H9 (cell line): ENCODE results near the gene ALKBH7. TPM values are rescaled to one million over a fixed set of nuclear protein-coding genes. Genes with fewer than 3 reads are reported as not detected.

ENCODE experiments used
- DNase-seq: peaks from one replicate; pipeline ENCODE4 v3.0.0-alpha.2; 2017
- H2AFZ ChIP-seq: one replicate; pipeline ENCODE4 v1.6.1; 2013; ENCODE audit warnings: mild to moderate bottlenecking, low read length, control low read depth, moderate library complexity
- H2AK5ac ChIP-seq: 2 replicates; pipeline ENCODE4 v1.6.1; 2013; ENCODE audit warnings: low read length, control low read depth, mixed read lengths; ENCODE audit not compliant: insufficient read length
- H2BK120ac ChIP-seq: one replicate; pipeline ENCODE4 v1.6.1; 2013; ENCODE audit warnings: low read depth, mild to moderate bottlenecking, low read length, control low read depth, inconsistent platforms; ENCODE audit not compliant: poor library complexity, severe bottlenecking
- H2BK12ac ChIP-seq: 2 replicates; pipeline ENCODE4 v1.6.1; 2013; ENCODE audit warnings: low read length, control low read depth, mixed read lengths, low read depth; ENCODE audit not compliant: insufficient read length
- H2BK15ac ChIP-seq: 2 replicates; pipeline ENCODE4 v1.6.1; 2013; ENCODE audit warnings: low read depth, low read length, control low read depth
- H2BK20ac ChIP-seq: one replicate; pipeline ENCODE4 v1.6.1; 2013; ENCODE audit warnings: low read depth, mild to moderate bottlenecking, low read length, control low read depth, inconsistent platforms; ENCODE audit not compliant: poor library complexity, severe bottlenecking
- H2BK5ac ChIP-seq: 2 replicates; pipeline ENCODE4 v1.6.1; 2013; ENCODE audit warnings: low read length, control low read depth, mixed read lengths; ENCODE audit not compliant: insufficient read length
- H3K14ac ChIP-seq: 2 replicates; pipeline ENCODE4 v1.6.1; 2013; ENCODE audit warnings: low read length, control low read depth; ENCODE audit not compliant: insufficient read depth
- H3K18ac ChIP-seq: 2 replicates; pipeline ENCODE4 v1.6.1; 2013; ENCODE audit warnings: low read depth, mild to moderate bottlenecking, mixed read lengths, low read length, control low read depth; ENCODE audit not compliant: insufficient read length
- H3K23ac ChIP-seq: 2 replicates; pipeline ENCODE4 v1.6.1; 2013; ENCODE audit warnings: low read length, control low read depth, mixed read lengths, low read depth; ENCODE audit not compliant: insufficient read length
- H3K23me2 ChIP-seq: 2 replicates; pipeline ENCODE4 v1.6.1; 2013; ENCODE audit warnings: low read depth, mild to moderate bottlenecking, mixed read lengths, low read length, control low read depth; ENCODE audit not compliant: insufficient read length, poor library complexity, severe bottlenecking
- H3K27ac ChIP-seq: 2 replicates; pipeline ENCODE4 v1.5.1; 2013; ENCODE audit warnings: low read length, control low read depth, mixed read lengths, low read depth; ENCODE audit not compliant: insufficient read length
- H3K27me3 ChIP-seq: 2 replicates; pipeline ENCODE4 v1.6.1; 2013; ENCODE audit warnings: low read length, control low read depth, inconsistent platforms; ENCODE audit not compliant: insufficient read depth
- H3K4ac ChIP-seq: 2 replicates; pipeline ENCODE4 v1.6.1; 2013; ENCODE audit warnings: low read depth, mild to moderate bottlenecking, control low read depth, inconsistent platforms, low read length, moderate library complexity
- H3K4me1 ChIP-seq: 2 replicates; pipeline ENCODE4 v1.6.1; 2013; ENCODE audit warnings: low read length, control low read depth, inconsistent platforms; ENCODE audit not compliant: insufficient read depth
- H3K4me2 ChIP-seq: 2 replicates; pipeline ENCODE4 v1.6.1; 2013; ENCODE audit warnings: low read length, control low read depth, mixed read lengths; ENCODE audit not compliant: insufficient read length, insufficient read depth
- H3K56ac ChIP-seq: 2 replicates; pipeline ENCODE4 v1.6.1; 2013; ENCODE audit warnings: low read depth, mild to moderate bottlenecking, mixed read lengths, low read length, control low read depth; ENCODE audit not compliant: insufficient read length
- H3K79me1 ChIP-seq: 2 replicates; pipeline ENCODE4 v1.6.1; 2013; ENCODE audit warnings: low read depth, mild to moderate bottlenecking, moderate library complexity, low read length, control low read depth, inconsistent platforms; ENCODE audit not compliant: insufficient read depth, poor library complexity, severe bottlenecking
- H3K79me2 ChIP-seq: 2 replicates; pipeline ENCODE4 v1.6.1; 2013; ENCODE audit warnings: low read length, control low read depth, inconsistent platforms; ENCODE audit not compliant: insufficient read depth
- H3K9ac ChIP-seq: 2 replicates; pipeline ENCODE4 v1.6.1; 2013; ENCODE audit warnings: low read length, control low read depth, mixed read lengths; ENCODE audit not compliant: insufficient read length; ENCODE audit errors: extremely low read depth
- H3K9me3 ChIP-seq: one replicate; pipeline ENCODE4 v1.6.1; 2013; ENCODE audit warnings: low read depth, low read length, inconsistent platforms; ENCODE audit not compliant: control insufficient read depth
- H3T11ph ChIP-seq: one replicate; pipeline ENCODE4 v1.6.1; 2013; ENCODE audit warnings: mild to moderate bottlenecking, low read length, control low read depth, inconsistent platforms
- H4K20me1 ChIP-seq: one replicate; pipeline ENCODE4 v1.6.1; 2013; ENCODE audit not compliant: control insufficient read depth, insufficient read length, insufficient read depth
- H4K5ac ChIP-seq: 2 replicates; pipeline ENCODE4 v1.6.1; 2013; ENCODE audit warnings: low read depth, mild to moderate bottlenecking, mixed read lengths, low read length, control low read depth; ENCODE audit not compliant: insufficient read length
- H4K8ac ChIP-seq: replicated peaks from 2 replicates; pipeline ENCODE4 v1.6.1; 2013; ENCODE audit warnings: low read length, control low read depth, mixed read lengths, low read depth; ENCODE audit not compliant: insufficient read length
- H4K91ac ChIP-seq: 2 replicates; pipeline ENCODE4 v1.6.1; 2013; ENCODE audit warnings: low read depth, mild to moderate bottlenecking, moderate library complexity, mixed read lengths, low read length, control low read depth; ENCODE audit not compliant: insufficient read length
- H3K27ac Mint-ChIP-seq, 3 experiments: 2 replicates in 2 of 3; 3 replicates in 1 of 3; pipeline ENCODE4 v1.8.0; 2020 to 2021; ENCODE audit warnings: mixed read lengths in 3 of 3, mild to moderate bottlenecking in 1 of 3, moderate library complexity in 1 of 3
- H3K27me3 Mint-ChIP-seq: 2 replicates; pipeline ENCODE4 v1.8.0; 2021; ENCODE audit warnings: low read depth, mild to moderate bottlenecking, moderate library complexity, mixed read lengths
- H3K36me3 Mint-ChIP-seq, 3 experiments: 2 replicates in 2 of 3; 3 replicates in 1 of 3; pipeline ENCODE4 v1.8.0; 2020 to 2021; ENCODE audit warnings: low read depth in 3 of 3, mixed read lengths in 3 of 3; ENCODE audit not compliant: insufficient read depth in 1 of 3
- H3K4me1 Mint-ChIP-seq, 2 experiments: 2 replicates each; pipeline ENCODE4 v1.8.0; 2020; ENCODE audit warnings: mixed read lengths in 2 of 2
- H3K4me3 Mint-ChIP-seq, 2 experiments: 2 replicates in 1 of 2; 3 replicates in 1 of 2; pipeline ENCODE4 v1.8.0; 2020 to 2021; ENCODE audit warnings: mild to moderate bottlenecking in 2 of 2, mixed read lengths in 2 of 2, moderate library complexity in 1 of 2
- H3K9me3 Mint-ChIP-seq, 2 experiments: 2 replicates in 1 of 2; 3 replicates in 1 of 2; pipeline ENCODE4 v1.8.0; 2020; ENCODE audit warnings: mild to moderate bottlenecking in 2 of 2, mixed read lengths in 2 of 2, moderate library complexity in 1 of 2
- WGBS: extraction: QIAGEN DNeasy Blood & Tissue Kit; methylation state at CpG from one replicate; pipeline ENCODE4 v1.1.7; 2013; ENCODE audit warnings: missing lambda C conversion rate, low lambda C conversion rate, mixed read lengths; ENCODE audit not compliant: insufficient read length; ENCODE audit errors: extremely low coverage; 5-methylcytosine and 5-hydroxymethylcytosine counted together
- total RNA-seq: library from RNA; stranded (reverse); gene quantifications from 2 replicates; pipeline ENCODE4 v1.2.1, GENCODE V29; 2021
- TF ChIP-seq, protein P1 (sequence below): fragments of 200-600 bp; sonication (generic); conservative IDR thresholded peaks from 3 replicates; pipeline ENCODE4 v1.8.0; 2021; ENCODE audit warnings: antibody characterized with exemption, mild to moderate bottlenecking

ALKBH7 gene
- total RNA-seq, 1 experiment from 2014 or later: 85.7 TPM

DNA sequence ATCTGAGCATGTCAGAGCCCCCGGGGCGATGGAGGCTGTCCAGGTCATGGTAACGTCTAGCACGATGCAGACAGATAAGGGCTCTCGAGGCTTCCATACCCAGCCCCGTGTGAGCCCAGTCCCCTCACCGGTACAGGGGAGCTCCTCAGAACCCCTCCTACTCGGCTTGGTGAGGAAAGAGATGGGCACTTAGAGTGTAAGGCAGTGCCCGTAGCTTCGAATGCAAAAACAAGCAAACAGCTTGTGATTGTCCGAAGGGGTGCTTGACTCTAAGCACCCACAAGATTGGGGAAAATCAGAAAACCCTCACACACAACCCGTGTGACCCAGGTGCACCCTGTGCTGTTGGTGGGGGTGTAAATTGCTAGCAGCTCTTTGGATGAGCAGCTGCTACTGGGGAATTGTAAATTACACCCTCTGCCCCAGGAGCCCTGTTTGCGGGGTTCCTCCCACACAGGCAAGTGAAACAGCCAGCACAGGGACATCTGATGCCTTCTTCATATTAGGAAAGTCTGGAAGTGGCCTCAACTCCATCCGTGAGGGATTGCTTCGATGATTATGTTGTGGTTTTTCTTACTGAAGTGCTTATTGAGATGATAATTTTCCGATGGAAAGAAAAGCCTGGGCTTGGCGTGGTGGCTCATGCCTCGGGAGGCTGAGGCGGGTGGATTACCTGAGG lies 4.1 kb downstream of the ALKBH7 start:
- no peak overlapping the region for H3K4me3 Mint-ChIP-seq
- no peaks in the 10 kb centered on the region for H3K79me2 ChIP-seq
- no peaks in the 10 kb centered on the region for H3K27me3 Mint-ChIP-seq
- no CpG with 5 or more reads among the region's 19 CpGs for WGBS
- H3K9ac ChIP-seq: no peak overlapping the region
- DNase-seq: no peak
- H3K4me1 ChIP-seq: no peaks in the 10 kb centered on the region
- H2BK120ac ChIP-seq: no peak overlapping the region
- no peak overlapping the region for H2BK5ac ChIP-seq
- no peaks in the 10 kb centered on the region for H3K23me2 ChIP-seq
- H3K4ac ChIP-seq: no peak overlapping the region
- H2AFZ ChIP-seq: no peak overlapping the region
- no peak overlapping the region for H3T11ph ChIP-seq
- no peaks in the 10 kb centered on the region for H3K79me1 ChIP-seq
- no peak overlapping the region for H3K23ac ChIP-seq
- no peaks in the 10 kb centered on the region for H4K20me1 ChIP-seq
- TF ChIP-seq, protein P1, sequence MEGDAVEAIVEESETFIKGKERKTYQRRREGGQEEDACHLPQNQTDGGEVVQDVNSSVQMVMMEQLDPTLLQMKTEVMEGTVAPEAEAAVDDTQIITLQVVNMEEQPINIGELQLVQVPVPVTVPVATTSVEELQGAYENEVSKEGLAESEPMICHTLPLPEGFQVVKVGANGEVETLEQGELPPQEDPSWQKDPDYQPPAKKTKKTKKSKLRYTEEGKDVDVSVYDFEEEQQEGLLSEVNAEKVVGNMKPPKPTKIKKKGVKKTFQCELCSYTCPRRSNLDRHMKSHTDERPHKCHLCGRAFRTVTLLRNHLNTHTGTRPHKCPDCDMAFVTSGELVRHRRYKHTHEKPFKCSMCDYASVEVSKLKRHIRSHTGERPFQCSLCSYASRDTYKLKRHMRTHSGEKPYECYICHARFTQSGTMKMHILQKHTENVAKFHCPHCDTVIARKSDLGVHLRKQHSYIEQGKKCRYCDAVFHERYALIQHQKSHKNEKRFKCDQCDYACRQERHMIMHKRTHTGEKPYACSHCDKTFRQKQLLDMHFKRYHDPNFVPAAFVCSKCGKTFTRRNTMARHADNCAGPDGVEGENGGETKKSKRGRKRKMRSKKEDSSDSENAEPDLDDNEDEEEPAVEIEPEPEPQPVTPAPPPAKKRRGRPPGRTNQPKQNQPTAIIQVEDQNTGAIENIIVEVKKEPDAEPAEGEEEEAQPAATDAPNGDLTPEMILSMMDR: no peak
- peaks cover 4% of the 10 kb centered on the region in 2 experiments; a peak in 4 of 5 replicates for H3K9me3 Mint-ChIP-seq
- no peak overlapping the region for H4K8ac ChIP-seq
- no peak overlapping the region for H3K18ac ChIP-seq
- no peak overlapping the region for H3K4me2 ChIP-seq
- no peak overlapping the region for H4K5ac ChIP-seq
- H3K4me1 Mint-ChIP-seq: peaks cover 9 to 24% of the 10 kb centered on the region in 2 experiments
- H3K36me3 Mint-ChIP-seq: peaks cover 26 to 32% (median 32%) of the 10 kb centered on the region in 3 experiments
- H3K27ac ChIP-seq: no peak overlapping the region
- no peaks in the 10 kb centered on the region for H3K27me3 ChIP-seq
- peak overlapping the region in 2 of 3 experiments; percentile 89 to 91; a peak in 5 of 7 replicates for H3K27ac Mint-ChIP-seq
- H3K14ac ChIP-seq: no peak overlapping the region
- no peak overlapping the region for H4K91ac ChIP-seq
- no peak overlapping the region for H2AK5ac ChIP-seq
- no peak overlapping the region for H2BK15ac ChIP-seq
- H3K9me3 ChIP-seq: no peaks in the 10 kb centered on the region
- no peak overlapping the region for H3K56ac ChIP-seq
- H2BK20ac ChIP-seq: no peak overlapping the region
- no peak overlapping the region for H2BK12ac ChIP-seq
